ENCODE measurements around the gene MINDY1.
A peak's percentile ranks its signal among the peaks of the same experiment; 100 is the strongest.

Gene MINDY1

DNA sequence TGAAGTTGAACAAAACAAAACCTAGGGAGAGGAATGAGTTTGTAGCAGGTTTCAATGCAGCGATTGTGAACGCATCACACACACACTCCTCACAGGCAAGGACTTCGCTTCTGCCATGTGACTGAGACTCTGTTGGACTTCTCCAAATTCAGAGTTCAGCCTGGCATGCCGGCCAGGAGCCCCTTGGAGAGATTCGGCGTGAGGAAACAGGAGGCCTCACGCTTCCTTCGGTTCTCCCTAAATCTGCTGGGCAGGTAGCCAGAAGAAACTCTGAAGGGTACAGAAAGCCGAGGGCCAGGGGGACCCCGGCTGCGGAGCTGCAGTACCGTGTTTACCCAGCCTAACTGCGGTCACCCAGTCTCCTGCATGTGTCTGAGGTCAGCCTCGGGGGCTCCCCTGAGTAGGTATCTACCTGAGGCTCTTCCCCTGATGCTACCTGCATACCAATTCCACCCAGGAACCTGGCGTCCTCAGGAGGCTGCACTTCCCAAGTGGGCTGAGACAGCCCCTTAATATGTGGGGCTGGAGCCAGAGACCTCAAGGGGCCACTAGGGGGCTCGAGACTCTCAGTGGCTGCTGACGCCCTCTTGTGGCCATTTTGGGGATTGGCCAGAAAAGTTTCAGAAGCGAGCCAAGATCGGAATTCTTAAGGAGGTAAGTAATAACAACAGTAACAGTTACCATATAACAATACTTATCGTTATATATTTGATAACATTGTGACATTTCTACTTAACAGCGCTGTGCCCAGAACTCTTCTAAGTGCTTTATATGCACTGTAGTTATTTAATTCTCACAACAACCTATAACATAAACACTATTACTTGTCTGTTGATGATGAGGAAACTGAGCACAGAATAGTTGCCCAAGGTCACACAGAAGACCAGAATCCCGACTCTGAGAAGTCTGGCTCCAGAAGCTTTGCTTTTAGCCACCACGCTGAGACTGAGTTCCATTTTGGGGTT lies 27.3 kb downstream of the MINDY1 start:
- no peaks in the 10 kb centered on the region for H3K27me3 ChIP-seq (ENCODE audit: control insufficient read depth, insufficient read depth, low read length)
- no peaks in the 10 kb centered on the region for H3K36me3 ChIP-seq (ENCODE audit: control insufficient read depth, insufficient read depth, low read length)
- H3K9me3 ChIP-seq (ENCODE audit: control insufficient read depth, low read length) = no peaks in the 10 kb centered on the region
- no peak overlapping the region for H3K9ac ChIP-seq (ENCODE audit: low read length)
- H3K4me3 ChIP-seq (ENCODE audit: low read length) = no peak overlapping the region
- peaks cover 48% of the 10 kb centered on the region for H3K4me1 ChIP-seq (ENCODE audit: control insufficient read depth, insufficient read depth, low read length)

DNA sequence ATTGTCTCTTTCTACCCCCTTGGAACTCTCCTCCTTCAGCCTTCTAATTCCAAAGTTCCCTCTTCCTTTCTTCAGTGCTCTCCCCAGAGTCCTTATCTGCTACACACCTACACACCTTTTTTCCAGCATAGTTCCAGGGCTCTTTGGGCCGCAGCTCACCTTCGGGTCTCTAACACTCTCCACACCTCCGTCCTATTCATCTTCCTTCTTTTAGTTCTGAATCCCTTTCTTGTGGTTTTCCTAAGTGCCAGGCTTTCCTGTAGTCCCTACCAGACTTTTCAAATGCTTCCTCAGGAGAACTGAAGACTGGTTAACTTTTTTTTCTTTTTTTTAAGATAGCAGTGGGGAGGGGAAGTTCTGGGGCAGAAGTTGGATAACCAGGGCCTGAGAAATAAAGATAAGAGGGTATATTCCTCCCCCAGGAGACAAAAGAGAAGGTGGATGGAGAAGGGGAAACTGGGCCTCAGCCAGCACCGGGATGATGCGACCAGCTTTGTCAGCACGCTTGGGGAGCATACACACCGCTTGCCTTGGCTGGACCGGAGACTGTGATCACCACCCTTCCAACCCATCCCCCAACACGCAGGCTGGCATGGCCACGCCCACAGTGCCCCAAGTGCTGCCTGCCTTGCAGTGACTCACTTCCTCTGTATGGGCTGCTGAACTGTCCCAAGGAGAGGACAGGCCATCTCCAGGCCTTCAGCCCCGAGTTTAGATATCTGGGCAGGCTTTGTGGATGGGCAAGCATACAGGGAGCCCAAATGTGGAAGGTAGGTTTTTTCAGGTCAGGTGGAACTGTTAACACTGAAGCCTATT lies 29.6 kb downstream of the MINDY1 start:
- peak overlapping the region; percentile 40 for H3K9ac ChIP-seq (ENCODE audit: low read length)

DNA sequence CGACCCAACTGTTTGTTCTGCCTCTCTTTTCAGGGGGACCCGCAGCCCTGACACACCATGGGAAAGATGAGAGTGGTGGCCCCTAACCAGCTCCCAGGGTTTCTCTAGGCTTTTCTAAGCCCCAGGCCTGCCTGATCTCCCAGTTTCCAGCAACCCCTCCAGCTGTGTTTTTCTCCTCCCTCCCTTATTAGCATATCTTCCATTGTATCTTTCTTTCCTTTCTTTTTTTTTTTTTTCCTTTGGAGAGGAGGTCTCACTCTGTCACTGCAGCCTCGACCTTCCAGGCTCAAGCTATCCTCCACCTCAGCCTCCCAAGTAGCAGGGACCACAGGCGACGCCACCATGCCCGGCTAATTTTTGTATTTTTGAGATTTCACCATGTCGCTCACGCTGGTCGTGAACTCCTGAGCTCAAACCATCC lies 30.3 kb downstream of the MINDY1 start:
- no peak overlapping the region for H3K4me3 ChIP-seq (ENCODE audit: low read length)
- H3K9me3 ChIP-seq (ENCODE audit: control insufficient read depth, low read length) = no peaks in the 10 kb centered on the region
- H3K27me3 ChIP-seq (ENCODE audit: control insufficient read depth, insufficient read depth, low read length) = no peaks in the 10 kb centered on the region
- peaks cover 59% of the 10 kb centered on the region for H3K4me1 ChIP-seq (ENCODE audit: control insufficient read depth, insufficient read depth, low read length)
- no peaks in the 10 kb centered on the region for H3K36me3 ChIP-seq (ENCODE audit: control insufficient read depth, insufficient read depth, low read length)
- H3K9ac ChIP-seq (ENCODE audit: low read length) = peak overlapping the region; percentile 40

More for the DNA sequence above, 29.6 kb downstream of the MINDY1 start:
- Histone ChIP-seq H3K4me3 (ENCODE audit: low read length) (no peak overlapping the region), H3K4me1 (ENCODE audit: control insufficient read depth, insufficient read depth, low read length) (peaks cover 59% of the 10 kb centered on the region), H3K36me3 (ENCODE audit: control insufficient read depth, insufficient read depth, low read length) (no peaks in the 10 kb centered on the region), H3K27me3 (ENCODE audit: control insufficient read depth, insufficient read depth, low read length) (no peaks in the 10 kb centered on the region), H3K9me3 (ENCODE audit: control insufficient read depth, low read length) (no peaks in the 10 kb centered on the region)

DNA sequence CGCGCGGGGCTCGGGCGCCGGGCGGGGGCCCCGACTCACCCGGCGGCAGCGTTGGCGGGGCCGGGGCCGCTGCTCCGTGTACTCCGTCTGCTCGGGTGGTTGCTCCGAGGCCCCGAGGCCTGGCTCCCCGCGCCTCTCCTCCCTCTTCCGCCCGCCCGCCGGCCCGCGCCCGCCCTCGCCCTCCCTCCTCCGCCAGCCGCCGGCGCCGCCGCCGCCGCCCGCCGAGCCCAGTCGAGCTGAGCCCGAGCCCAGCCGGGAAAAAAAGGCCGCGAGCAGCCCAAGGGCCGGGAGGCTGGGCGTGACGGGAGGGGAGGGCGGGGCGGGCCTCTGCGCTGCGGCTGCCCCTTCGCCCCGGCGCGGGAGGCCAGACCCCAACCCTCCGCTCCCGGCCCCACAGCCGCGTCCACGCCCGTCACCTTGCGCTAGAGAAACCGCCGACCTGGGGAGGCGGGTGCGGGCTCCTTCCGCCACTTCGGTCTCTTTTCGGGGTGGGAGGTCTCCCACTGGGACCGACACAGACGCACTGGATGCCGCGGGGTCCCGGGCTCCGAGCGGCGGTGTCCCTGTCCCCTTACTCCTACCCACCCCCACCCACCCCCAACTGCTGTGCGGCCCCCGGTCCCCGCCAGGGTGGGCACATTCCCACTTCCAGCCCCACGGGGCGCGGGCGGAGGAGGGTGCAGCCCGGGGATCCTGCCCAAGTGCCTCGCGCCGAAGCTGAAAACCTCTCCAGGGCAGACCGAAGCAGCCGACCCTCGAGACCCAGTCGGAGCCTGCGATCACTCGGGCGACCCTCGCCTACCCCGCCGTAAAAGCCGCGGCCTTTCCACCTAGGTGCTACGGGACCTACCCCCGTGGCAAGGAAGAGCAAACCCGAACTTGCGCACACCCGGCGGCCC lies 31.9 kb downstream of the MINDY1 start, which contains the start of gene CERS2:
Gene CERS2 (minus strand): TSS at position 256 of the 899 bp plus-strand sequence. CDS start 5,745 bp downstream, outside the sequence.
- Histone ChIP-seq H3K9ac (ENCODE audit: low read length) (peak within 1 kb of the TSS; percentile 75), H3K36me3 (ENCODE audit: control insufficient read depth, insufficient read depth, low read length) (no peaks in the 10 kb centered on the region), H3K4me1 (ENCODE audit: control insufficient read depth, insufficient read depth, low read length) (peaks cover 67% of the 10 kb centered on the region), H3K9me3 (ENCODE audit: control insufficient read depth, low read length) (no peaks in the 10 kb centered on the region), H3K4me3 (ENCODE audit: low read length) (peak within 1 kb of the TSS; percentile 57), H3K27me3 (ENCODE audit: control insufficient read depth, insufficient read depth, low read length) (no peaks in the 10 kb centered on the region)

DNA sequence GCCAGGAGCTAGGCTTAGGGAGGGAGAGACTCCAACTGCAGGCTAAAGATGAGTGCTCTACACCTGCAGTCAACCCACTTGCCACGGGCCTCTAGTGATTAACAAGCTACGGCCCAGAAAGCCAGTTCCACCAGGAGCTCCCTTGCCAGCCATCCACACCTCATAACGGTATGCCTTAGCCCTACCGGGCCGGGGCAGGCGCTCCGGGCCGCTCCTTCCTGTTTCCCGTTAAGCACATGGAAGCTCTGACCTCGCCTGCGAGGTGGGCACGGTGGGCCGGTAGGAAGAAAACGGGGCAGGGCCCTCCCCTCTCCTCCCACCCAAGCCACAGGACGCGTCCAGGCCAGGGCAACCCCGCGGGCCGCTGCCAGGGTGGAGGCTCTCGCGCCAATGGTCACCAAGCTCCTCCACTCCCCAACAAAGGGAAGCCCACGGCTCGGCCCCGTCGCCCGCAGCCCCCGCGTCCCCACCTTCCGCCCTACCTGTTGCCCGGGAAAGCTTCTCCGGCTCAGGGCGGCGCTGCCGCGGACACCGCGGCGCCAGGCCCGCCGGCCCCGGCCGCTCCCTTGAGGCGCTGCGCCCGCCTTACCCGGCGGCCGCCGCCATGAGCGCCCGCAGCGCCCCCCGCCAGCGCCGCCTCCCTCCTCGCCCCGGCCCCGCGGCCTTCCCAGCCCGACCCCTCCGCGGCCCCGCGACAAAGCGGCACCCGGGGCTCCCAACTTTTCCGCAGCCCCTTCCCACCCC lies 32.7 kb downstream of the MINDY1 start:
- peak overlapping the region; percentile 75 for H3K9ac ChIP-seq (ENCODE audit: low read length)
- no peaks in the 10 kb centered on the region for H3K9me3 ChIP-seq (ENCODE audit: control insufficient read depth, low read length)
- H3K4me1 ChIP-seq (ENCODE audit: control insufficient read depth, insufficient read depth, low read length) = peaks cover 60% of the 10 kb centered on the region
- H3K36me3 ChIP-seq (ENCODE audit: control insufficient read depth, insufficient read depth, low read length) = no peaks in the 10 kb centered on the region
- H3K27me3 ChIP-seq (ENCODE audit: control insufficient read depth, insufficient read depth, low read length) = no peaks in the 10 kb centered on the region
- peak overlapping the region; percentile 57 for H3K4me3 ChIP-seq (ENCODE audit: low read length)

DNA sequence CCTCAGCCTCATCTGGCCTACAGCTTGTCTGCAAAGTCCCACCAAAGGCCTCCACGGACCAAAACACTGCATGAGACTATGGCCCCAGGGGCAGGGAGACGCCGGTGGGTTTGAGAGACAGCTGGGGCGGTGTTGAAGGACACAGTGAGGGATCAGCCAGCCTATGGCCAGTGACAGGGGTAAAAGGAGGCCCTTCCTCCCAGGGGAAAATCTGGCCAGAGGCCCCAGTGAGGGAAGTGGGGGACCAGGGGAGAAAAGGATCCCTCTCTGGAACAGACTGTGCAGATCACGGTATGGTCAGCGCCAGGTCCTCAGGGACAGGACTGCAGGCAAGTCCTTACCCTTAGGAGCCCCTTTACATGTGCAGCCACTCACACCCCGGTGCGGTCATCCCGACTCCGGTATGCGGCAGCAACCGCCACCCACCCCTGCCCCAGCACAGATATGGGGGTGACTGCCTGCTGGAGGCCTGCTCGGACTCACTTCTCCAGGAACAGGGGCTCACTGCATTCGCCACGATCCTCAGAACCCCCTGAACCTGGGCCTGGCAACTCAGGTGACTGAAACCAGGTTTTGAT lies 33.4 kb downstream of the MINDY1 start:
- Histone ChIP-seq H3K4me1 (ENCODE audit: control insufficient read depth, insufficient read depth, low read length) (peaks cover 57% of the 10 kb centered on the region), H3K36me3 (ENCODE audit: control insufficient read depth, insufficient read depth, low read length) (no peaks in the 10 kb centered on the region), H3K4me3 (ENCODE audit: low read length) (peak overlapping the region; percentile 57), H3K27me3 (ENCODE audit: control insufficient read depth, insufficient read depth, low read length) (no peaks in the 10 kb centered on the region), H3K9me3 (ENCODE audit: control insufficient read depth, low read length) (no peaks in the 10 kb centered on the region), H3K9ac (ENCODE audit: low read length) (peak overlapping the region; percentile 75)

DNA sequence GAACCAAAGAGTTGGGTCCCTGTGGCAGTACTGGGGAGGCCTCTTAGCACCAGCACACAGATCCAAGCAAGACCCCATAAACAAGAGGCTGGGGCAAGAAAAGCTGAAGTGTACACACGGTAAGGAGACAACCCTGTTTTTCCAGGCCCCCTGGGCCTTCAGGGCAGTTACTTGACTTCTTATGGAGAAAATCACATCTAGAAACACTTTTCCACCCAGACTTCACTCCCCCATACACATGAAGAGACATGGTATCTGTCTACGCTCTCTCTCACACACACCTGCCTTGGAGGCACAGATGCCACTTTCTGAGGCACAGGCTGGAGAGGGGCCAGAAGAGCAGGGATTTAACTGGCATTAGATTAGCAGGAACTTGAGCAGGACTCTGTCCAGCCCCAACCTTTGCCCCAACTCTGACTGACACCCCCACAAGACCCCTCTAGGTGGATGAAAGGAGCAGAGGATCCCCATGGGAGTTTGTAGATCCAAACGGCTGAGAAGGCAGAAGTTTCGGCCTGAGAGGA lies 34.2 kb downstream of the MINDY1 start:
- Histone ChIP-seq H3K9me3 (ENCODE audit: control insufficient read depth, low read length) (no peaks in the 10 kb centered on the region), H3K27me3 (ENCODE audit: control insufficient read depth, insufficient read depth, low read length) (no peaks in the 10 kb centered on the region), H3K4me1 (ENCODE audit: control insufficient read depth, insufficient read depth, low read length) (peaks cover 53% of the 10 kb centered on the region), H3K4me3 (ENCODE audit: low read length) (peak overlapping the region; percentile 57), H3K36me3 (ENCODE audit: control insufficient read depth, insufficient read depth, low read length) (peaks cover 5% of the 10 kb centered on the region), H3K9ac (ENCODE audit: low read length) (peak overlapping the region; percentile 75)

DNA sequence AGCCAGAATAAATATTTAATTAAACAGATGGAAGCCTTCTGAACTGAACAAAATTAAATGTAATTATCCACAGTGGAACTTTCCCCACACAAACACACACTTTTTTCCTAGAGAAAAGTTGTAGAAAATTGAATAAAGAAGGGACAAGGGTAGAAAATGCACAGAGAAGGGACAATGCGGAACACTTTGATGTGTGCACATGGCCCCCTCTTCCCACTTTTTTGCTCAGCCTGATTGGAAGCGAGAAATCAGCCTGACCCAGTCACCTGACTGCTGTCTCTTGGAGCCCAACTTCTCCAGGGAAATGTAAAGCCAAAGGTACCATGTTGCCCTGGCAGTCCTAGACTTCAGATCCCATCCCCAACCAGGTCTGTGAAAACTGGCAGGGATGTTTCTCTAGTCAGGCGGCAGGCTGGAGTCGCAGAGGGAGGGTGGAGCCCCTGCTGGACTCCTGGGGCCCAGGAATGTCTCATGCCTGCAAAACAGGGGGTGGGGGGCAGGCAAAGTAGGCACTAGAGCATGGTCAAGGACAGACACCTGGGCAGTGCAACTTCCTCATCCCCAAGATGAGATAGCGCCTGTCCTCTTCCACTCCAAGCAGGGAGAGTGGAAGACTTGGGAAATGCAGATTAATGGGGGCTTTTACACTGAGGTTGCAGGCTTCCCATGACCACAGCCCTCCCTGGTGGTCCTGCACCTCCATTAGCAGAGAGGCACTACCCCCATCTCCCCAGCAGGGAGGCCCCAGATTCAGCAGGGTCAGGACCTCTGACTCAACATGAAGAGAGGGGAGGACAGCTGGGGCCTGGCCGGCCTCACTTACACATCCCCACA lies 34.9 kb downstream of the MINDY1 start:
- H3K9me3 ChIP-seq (ENCODE audit: control insufficient read depth, low read length) = no peaks in the 10 kb centered on the region
- H3K9ac ChIP-seq (ENCODE audit: low read length) = peak overlapping the region; percentile 75
- peaks cover 46% of the 10 kb centered on the region for H3K4me1 ChIP-seq (ENCODE audit: control insufficient read depth, insufficient read depth, low read length)
- H3K36me3 ChIP-seq (ENCODE audit: control insufficient read depth, insufficient read depth, low read length) = peaks cover 5% of the 10 kb centered on the region
- H3K4me3 ChIP-seq (ENCODE audit: low read length) = peak overlapping the region; percentile 32
- no peaks in the 10 kb centered on the region for H3K27me3 ChIP-seq (ENCODE audit: control insufficient read depth, insufficient read depth, low read length)

DNA sequence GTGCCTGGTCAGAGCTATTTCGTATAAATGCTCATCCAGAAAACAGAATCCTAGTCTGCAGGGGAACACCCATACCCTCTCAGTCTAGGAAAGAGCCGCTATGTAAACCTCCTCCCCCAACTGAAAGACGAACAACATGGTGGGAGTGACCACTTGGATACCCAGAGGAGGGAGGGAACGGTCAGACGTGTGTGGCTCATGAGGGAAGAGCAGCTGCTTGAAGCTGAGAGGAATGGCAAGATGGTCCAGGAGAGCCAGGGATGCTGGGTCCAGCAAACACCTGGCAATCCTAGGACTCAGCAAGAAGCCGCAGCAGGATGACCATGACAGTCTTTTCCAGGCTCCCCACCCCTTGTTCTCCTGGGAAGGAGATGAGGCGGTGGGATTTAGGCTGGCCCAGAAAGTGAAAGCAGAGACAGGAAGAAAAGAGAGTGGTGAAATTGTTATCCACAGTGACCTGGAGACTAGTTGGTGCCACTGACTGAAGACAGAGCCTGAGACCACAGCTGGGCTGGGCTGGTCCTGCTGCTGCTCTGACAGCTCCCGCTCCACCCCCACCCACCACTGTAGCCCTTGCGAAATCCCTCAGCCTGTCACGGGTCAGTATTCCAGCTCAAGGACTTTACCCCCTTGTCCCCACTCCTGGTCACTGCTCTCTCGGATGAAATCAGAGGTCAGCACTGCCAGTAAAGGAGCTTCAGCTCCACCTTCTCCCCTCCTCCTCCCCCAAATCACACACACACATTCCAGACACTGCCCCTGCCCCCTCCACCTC lies 35.7 kb downstream of the MINDY1 start:
- Histone ChIP-seq H3K4me3 (ENCODE audit: low read length) (peak overlapping the region; percentile 32), H3K27me3 (ENCODE audit: control insufficient read depth, insufficient read depth, low read length) (no peaks in the 10 kb centered on the region), H3K36me3 (ENCODE audit: control insufficient read depth, insufficient read depth, low read length) (peaks cover 5% of the 10 kb centered on the region), H3K4me1 (ENCODE audit: control insufficient read depth, insufficient read depth, low read length) (peaks cover 38% of the 10 kb centered on the region), H3K9me3 (ENCODE audit: control insufficient read depth, low read length) (no peaks in the 10 kb centered on the region), H3K9ac (ENCODE audit: low read length) (peak overlapping the region; percentile 75)

Measured in mucosa of stomach (tissue), 1 donor.